Lung (tissue), 12 donors: ENCODE measurements around the gene UNC45A. TPM values are rescaled to one million over a fixed set of nuclear protein-coding genes. Genes with fewer than 3 reads are reported as not detected.
A peak's percentile ranks its signal among the peaks of the same experiment; 100 is the strongest.

ENCODE experiments used
- ATAC-seq: fragments of 200-7000 bp; cut with Tn5 transposase; one replicate; pipeline ENCODE4 v1.9.1; 2020; ENCODE audit warnings: moderate number of reproducible peaks; ENCODE audit not compliant: insufficient read depth, low FRiP score
- DNase-seq, 3 donors: peaks; one replicate each; pipeline ENCODE4 v3.0.0-alpha.2; 2013 to 2017
- H3K27ac ChIP-seq, 2 donors: one replicate each; pipeline ENCODE4 v1.5.1; 2013; ENCODE audit warnings: mild to moderate bottlenecking in 2 of 2, moderate library complexity in 2 of 2, control low read depth in 1 of 2, inconsistent platforms in 1 of 2, low read depth in 1 of 2, low read length in 1 of 2
- H3K27me3 ChIP-seq, 3 donors: one replicate each; pipeline ENCODE4 v1.5.1; 2013; ENCODE audit warnings: low read length in 2 of 3; ENCODE audit not compliant: control insufficient read depth in 3 of 3, insufficient read depth in 3 of 3
- H3K36me3 ChIP-seq, 4 donors: one replicate each; pipeline ENCODE4 v1.5.1; 2013; ENCODE audit warnings: low read length in 4 of 4, mild to moderate bottlenecking in 1 of 4, moderate library complexity in 1 of 4; ENCODE audit not compliant: control insufficient read depth in 4 of 4, insufficient read depth in 4 of 4
- H3K4me1 ChIP-seq, 5 donors: one replicate each; pipeline ENCODE4 v1.5.1; 2013; ENCODE audit warnings: low read length in 5 of 5, mild to moderate bottlenecking in 2 of 5, moderate library complexity in 1 of 5; ENCODE audit not compliant: control insufficient read depth in 5 of 5, insufficient read depth in 5 of 5
- H3K4me3 ChIP-seq: one replicate; pipeline ENCODE4 v1.5.1; 2013; ENCODE audit warnings: mild to moderate bottlenecking, control low read depth, moderate library complexity
- H3K9ac ChIP-seq, 2 donors: one replicate each; pipeline ENCODE4 v1.5.1; 2013; ENCODE audit warnings: low read length in 2 of 2, control low read depth in 1 of 2; ENCODE audit not compliant: insufficient read depth in 1 of 2
- H3K9me3 ChIP-seq, 4 donors: one replicate each; pipeline ENCODE4 v1.5.1; 2013; ENCODE audit warnings: low read length in 3 of 4, mild to moderate bottlenecking in 1 of 4, moderate library complexity in 1 of 4; ENCODE audit not compliant: control insufficient read depth in 4 of 4, insufficient read depth in 3 of 4
- WGBS, 2 donors: extraction: QIAGEN DNeasy Blood & Tissue Kit; methylation state at CpG; one replicate each; pipeline ENCODE4 v1.1.7; 2013; 5-methylcytosine and 5-hydroxymethylcytosine counted together
- polyA plus RNA-seq, 2 donors: library from polyadenylated mRNA; stranded (reverse); fragments of 200-250 nt; gene quantifications; one replicate each; pipeline ENCODE4 v1.2.1, GENCODE V29; 2013
- total RNA-seq, 2 donors: library from RNA; depleted of rRNA in 1 of 2; stranded (reverse); fragments of >200 nt in 1 of 2; gene quantifications; one replicate each; pipeline ENCODE4 v1.2.1, GENCODE V29; 2014 to 2021
- TF ChIP-seq, protein P1 (sequence below): IDR thresholded peaks from 2 replicates; pipeline ENCODE4 v1.5.1; 2012; ENCODE audit warnings: mild to moderate bottlenecking; ENCODE audit errors: control extremely low read depth, extremely low read depth
- donor health status: control.
- donor health status: control.
- donor health status: Bipolar disorder and iron deficiency.
- donor health status: healthy.
- donor health status: DM: yes; HTN: yes; CAD: no.

Gene UNC45A
- total and polyA plus RNA-seq, 4 donors = 34.4 to 59.6 (median 53.3) TPM

DNA sequence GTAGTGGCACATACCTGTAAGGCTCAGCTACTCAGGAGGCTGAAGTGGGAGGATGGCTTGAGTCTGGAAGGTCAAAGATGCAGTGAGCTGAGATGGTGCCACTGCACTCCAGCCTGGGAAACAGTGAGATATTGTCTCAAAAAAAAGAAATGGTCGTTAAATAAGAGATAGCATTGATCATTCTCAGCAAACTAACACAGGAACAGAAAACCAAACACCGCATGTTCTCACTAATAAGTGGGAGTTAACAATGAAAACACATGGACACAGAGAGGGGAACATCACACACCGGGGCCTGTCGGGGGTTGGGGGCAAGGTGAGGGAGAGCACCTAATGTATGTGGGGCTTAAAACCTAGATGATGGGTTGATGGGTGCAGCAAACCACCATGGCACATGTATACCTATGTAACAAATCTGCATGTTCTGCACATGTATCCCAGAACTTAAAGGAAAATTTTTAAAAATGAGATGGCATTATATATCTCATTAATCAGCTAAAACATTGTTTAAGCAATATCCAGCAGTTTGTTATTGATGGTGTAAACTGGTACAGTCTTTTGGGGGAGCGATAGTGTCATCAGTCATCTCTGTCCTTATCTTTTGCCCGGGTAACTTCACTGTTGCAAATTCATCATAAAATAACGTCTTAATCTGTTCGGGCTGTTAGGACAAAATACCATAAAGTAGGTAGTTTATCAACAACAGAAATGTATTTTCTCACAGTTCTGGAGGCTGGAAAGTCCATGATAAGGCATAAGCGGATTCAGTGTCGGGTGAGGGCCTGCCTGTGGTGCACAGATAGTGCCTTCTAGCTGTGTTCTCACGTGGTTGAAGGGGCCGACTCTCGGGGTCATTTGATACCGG, 33.7 kb upstream of the UNC45A start:
- no peak overlapping the region for H3K4me3 ChIP-seq
- H3K4me1 ChIP-seq = peaks cover 0 to 10% (median 3%) of the 10 kb centered on the region in 5 donors
- H3K9ac ChIP-seq = peak overlapping the region in 1 of 2 donors; percentile 81
- H3K27me3 ChIP-seq = no peaks in the 10 kb centered on the region
- no peak for ATAC-seq
- TF ChIP-seq, protein P1, sequence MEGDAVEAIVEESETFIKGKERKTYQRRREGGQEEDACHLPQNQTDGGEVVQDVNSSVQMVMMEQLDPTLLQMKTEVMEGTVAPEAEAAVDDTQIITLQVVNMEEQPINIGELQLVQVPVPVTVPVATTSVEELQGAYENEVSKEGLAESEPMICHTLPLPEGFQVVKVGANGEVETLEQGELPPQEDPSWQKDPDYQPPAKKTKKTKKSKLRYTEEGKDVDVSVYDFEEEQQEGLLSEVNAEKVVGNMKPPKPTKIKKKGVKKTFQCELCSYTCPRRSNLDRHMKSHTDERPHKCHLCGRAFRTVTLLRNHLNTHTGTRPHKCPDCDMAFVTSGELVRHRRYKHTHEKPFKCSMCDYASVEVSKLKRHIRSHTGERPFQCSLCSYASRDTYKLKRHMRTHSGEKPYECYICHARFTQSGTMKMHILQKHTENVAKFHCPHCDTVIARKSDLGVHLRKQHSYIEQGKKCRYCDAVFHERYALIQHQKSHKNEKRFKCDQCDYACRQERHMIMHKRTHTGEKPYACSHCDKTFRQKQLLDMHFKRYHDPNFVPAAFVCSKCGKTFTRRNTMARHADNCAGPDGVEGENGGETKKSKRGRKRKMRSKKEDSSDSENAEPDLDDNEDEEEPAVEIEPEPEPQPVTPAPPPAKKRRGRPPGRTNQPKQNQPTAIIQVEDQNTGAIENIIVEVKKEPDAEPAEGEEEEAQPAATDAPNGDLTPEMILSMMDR = no peak
- peaks cover 4 to 17% (median 8%) of the 10 kb centered on the region in 4 donors for H3K36me3 ChIP-seq
- DNase-seq = no peak
- peak overlapping the region; percentile 10 to 94 for H3K27ac ChIP-seq
- WGBS, 2 donors = 52 to 53% methylated on average over 14 of the region's 14 CpGs
- H3K9me3 ChIP-seq = no peaks in the 10 kb centered on the region

DNA sequence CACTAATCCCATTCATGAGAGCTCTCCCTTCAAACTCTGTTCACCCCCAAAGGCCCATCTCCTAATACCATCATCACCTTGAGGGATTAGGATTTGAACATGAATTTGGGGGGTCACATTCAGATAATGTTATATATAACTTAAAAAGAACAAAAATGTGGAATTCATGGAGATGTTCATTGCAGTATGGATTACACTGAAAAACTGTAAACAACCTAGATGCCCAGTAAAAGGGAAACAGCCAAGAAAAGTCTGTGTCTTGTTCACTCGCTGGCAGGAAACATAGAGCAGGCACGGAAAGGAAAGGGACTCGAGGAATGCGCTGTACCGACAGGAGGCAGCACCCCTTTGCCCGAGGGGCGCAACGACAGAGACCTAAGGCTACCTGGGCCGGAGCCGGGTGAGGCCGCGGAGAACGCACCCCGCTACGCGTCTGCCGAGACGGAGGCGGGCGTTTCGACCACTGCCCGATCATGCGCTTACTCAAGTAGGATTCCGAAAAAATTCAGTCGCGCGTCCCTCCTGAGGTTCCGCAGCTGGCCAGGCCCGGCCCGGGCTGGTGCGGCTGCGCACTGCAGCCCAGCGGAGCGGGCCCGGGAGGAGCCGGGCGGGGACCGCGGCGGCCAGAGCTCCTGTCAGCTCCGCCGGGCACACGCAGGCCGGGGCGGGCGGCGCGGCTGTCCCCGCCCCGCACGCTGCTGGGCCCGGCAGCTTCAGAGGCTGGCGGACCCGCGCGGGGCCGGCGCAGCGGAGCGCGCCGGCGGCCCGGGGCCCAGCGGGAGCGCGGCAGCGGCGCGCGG, 32.8 kb upstream of the UNC45A start:
- Histone ChIP-seq H3K27ac (peak overlapping the region; percentile 92 to 94), H3K36me3 (peaks cover 4 to 24% (median 14%) of the 10 kb centered on the region in 4 donors), H3K9ac (peak overlapping the region; percentile 41 to 81), H3K4me3 (peak overlapping the region; percentile 80), H3K27me3 (no peaks in the 10 kb centered on the region), H3K4me1 (peaks cover 0 to 10% (median 3%) of the 10 kb centered on the region in 5 donors), H3K9me3 (no peaks in the 10 kb centered on the region)
- ATAC-seq (peak; percentile 88), DNase-seq (peak; percentile 88 to 92 (median 89))
- TF ChIP-seq, protein P1 = peak; percentile 59
- WGBS, 2 donors = 0 to 1% methylated on average over 59 to 71 of the region's 71 CpGs

DNA sequence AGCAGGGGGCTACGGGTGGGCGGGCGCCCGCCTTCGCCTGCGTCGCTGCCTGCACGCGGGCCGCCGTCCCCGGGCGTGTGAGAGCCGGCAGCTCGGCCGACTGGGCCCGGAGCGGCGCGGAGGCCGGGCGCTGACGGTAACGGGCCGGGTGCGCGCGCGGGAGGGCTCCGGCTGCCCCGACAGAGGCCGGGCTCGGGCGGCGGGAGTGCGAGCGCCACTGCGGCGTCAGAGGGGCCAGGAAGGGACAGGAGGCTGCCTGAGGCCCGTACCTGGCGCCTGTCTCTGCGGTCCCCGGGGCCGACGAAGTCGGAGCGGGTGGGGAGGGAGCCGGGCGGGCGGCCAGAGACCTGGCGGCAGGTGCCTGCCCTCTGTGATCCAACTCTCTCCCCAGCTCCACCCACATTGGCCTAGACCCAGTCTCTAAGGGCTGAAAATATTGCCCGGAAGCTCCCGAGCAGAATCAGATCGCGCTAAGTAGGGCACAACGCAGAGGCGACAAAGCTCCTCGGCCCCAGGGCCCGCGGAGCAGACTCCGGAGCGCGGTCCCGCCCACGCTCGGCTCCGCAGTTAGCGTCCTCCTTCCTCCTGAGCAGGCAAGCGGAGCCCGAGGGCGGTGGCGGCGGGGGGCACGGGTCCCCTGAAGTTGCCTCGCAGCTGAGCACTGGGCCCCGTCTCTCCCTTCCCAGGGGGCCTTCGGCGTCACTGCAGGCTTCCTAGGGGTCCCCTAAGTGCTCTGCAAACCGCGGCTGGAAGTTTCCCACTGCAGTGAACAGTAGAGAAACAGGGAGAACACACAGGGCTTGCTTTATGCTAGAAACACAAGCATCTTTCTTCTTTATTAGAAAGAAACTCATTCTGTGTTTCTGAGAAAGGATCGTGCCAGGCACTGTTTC, 32.0 kb upstream of the UNC45A start, which contains the start of gene MAN2A2:
TSS of gene MAN2A2 (plus strand) at position 463 of the 893 bp plus-strand sequence. CDS start 906 bp downstream, outside the sequence.
- peak; percentile 56 for ATAC-seq
- TF ChIP-seq, protein P1 = no peak

More for the DNA sequence above, 32.0 kb upstream of the UNC45A start, which contains the start of gene MAN2A2:
- no peaks in the 10 kb centered on the region for H3K9me3 ChIP-seq
- H3K4me3 ChIP-seq = peak within 1 kb of the TSS; percentile 80
- H3K4me1 ChIP-seq = peaks cover 0 to 10% (median 3%) of the 10 kb centered on the region in 5 donors
- peaks cover 4 to 29% (median 20%) of the 10 kb centered on the region in 4 donors for H3K36me3 ChIP-seq
- peak within 1 kb of the TSS; percentile 94 to 95 for H3K27ac ChIP-seq
- DNase-seq = peak; percentile 61 to 66 (median 63)
- no peaks in the 10 kb centered on the region for H3K27me3 ChIP-seq
- WGBS, 2 donors = 0 to 1% methylated on average over 69 to 81 of the region's 81 CpGs
- peak within 1 kb of the TSS; percentile 41 to 81 for H3K9ac ChIP-seq
